ENCODE measurements around the gene FBLIM1. TPM values are rescaled to one million over a fixed set of nuclear protein-coding genes. Genes with fewer than 3 reads are reported as not detected.

Gene FBLIM1
- total RNA-seq, 2 experiments from 2014 or later: not detected

DNA sequence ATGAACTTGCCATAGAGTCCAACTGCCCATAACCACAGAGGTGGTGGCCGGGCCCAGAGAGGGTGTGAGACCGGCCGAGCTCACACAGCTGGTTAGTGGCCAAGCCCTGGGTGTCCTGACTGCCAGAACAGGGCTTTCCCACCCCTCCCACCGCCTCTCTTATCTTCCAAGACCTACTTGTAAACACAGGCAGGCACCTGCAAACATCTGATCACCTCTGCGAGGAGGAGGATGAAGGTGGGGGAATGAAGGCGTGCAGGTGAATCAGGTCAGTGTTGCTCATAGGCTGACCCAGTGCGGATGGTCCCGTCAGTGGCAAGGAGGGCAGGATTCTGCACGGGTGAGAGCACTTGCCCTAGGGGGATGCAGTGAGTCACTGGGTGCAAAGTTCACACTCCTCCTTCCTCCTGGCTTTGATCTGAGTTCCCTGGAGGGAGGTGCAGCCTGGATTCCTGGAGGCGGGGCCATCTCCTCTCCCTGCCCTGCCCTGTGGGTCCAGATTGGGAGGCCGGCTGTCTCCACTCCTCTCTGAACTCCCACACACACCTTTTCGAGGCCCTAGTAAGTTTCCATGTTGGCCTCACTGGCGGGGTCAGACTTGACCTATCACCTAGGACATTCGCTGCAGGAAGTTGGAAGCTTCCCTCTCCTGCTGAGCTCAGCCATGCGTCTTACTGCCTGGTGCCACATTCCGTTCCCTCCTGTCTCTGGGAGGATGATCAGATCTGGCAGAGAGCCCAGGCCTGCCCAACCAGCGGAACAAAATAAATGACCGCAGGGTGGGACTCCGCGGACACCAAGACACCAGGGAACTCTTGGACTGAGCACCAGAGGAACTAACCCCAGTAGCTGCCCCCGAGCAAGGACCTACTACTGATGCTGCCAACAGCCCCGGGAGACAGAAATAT lies 41.6 kb downstream of the FBLIM1 start:
- ChIA-PET POLR2A (no interaction called here), CTCF (ENCODE audit: unreplicated experiment) (no interaction called here)
- no peaks in the 10 kb centered on the region for H3K4me1 ChIP-seq (ENCODE audit: insufficient read depth, low read length, poor library complexity, severe bottlenecking)
- TF ChIP-seq CTCF (conservative IDR thresholded peaks at IDR 0.05; ENCODE audit: low read length) (no peak), EZH2phosphoT487 (IDR thresholded peaks at IDR 0.05; ENCODE audit: borderline replicate concordance, low read depth, low read length) (no peak)
- no TSS peak for BruUV-seq (replicated peaks)
- intact Hi-C loops (cut with micrococcal nuclease; ENCODE audit: unreplicated experiment): loop anchor here (5.0 kb wide), 1 partner anchor 207 kb away; no protein-coding TSS in a partner anchor
- no peak overlapping the region for H3K27ac ChIP-seq (ENCODE audit: low read depth, low read length, poor library complexity, severe bottlenecking)
- H3K36me3 ChIP-seq (ENCODE audit: insufficient read depth, low read length): no peaks in the 10 kb centered on the region
- DNase-seq (ENCODE audit: low spot score): no peak
- no peaks in the 10 kb centered on the region for H3K9me3 ChIP-seq (ENCODE audit: low read length)
- H3K4me2 ChIP-seq (ENCODE audit: low read length): no peak overlapping the region
- H4K20me1 ChIP-seq (ENCODE audit: insufficient read depth, low read length): no peaks in the 10 kb centered on the region
- no peaks in the 10 kb centered on the region for H3K9me2 ChIP-seq (ENCODE audit: insufficient read depth, low read length)
- no peak overlapping the region for H2AFZ ChIP-seq (ENCODE audit: low read length)
- no peaks in the 10 kb centered on the region for H3K79me2 ChIP-seq (ENCODE audit: insufficient read depth, low read depth, low read length)
- no peak overlapping the region for H3K4me3 ChIP-seq (ENCODE audit: low read depth, low read length, poor library complexity, severe bottlenecking)

GRCh38 chr1:15802234-15802965 lies 43.8 kb downstream of the FBLIM1 start:
- H3K4me1 ChIP-seq (ENCODE audit: insufficient read depth, low read length, poor library complexity, severe bottlenecking): no peaks in the 10 kb centered on the region
- intact Hi-C loops (cut with micrococcal nuclease; ENCODE audit: unreplicated experiment): loop anchor here (5.0 kb wide), 1 partner anchor 205 kb away; no protein-coding TSS in a partner anchor
- no peak overlapping the region for H3K27ac ChIP-seq (ENCODE audit: low read depth, low read length, poor library complexity, severe bottlenecking)
- no peak for DNase-seq (ENCODE audit: low spot score)
- POLR2A ChIA-PET: interaction anchor here (0.7 kb wide), 1 partner anchor 267 kb away, joined by 3 read pairs; no protein-coding TSS in a partner anchor
- no peak overlapping the region for H3K4me2 ChIP-seq (ENCODE audit: low read length)
- no peaks in the 10 kb centered on the region for H3K9me2 ChIP-seq (ENCODE audit: insufficient read depth, low read length)
- CTCF ChIA-PET (ENCODE audit: unreplicated experiment): interaction anchor here (0.5 kb wide), 1 partner anchor 23 kb away, joined by 5 read pairs; no protein-coding TSS in a partner anchor
- H3K79me2 ChIP-seq (ENCODE audit: insufficient read depth, low read depth, low read length): no peaks in the 10 kb centered on the region
- H3K4me3 ChIP-seq (ENCODE audit: low read depth, low read length, poor library complexity, severe bottlenecking): no peak overlapping the region
- TF ChIP-seq EZH2phosphoT487 (IDR thresholded peaks at IDR 0.05; ENCODE audit: borderline replicate concordance, low read depth, low read length): no peak
- no peak for TF ChIP-seq CTCF (conservative IDR thresholded peaks at IDR 0.05; ENCODE audit: low read length)
- no TSS peak for BruUV-seq (replicated peaks)
- no peaks in the 10 kb centered on the region for H3K36me3 ChIP-seq (ENCODE audit: insufficient read depth, low read length)
- H3K9me3 ChIP-seq (ENCODE audit: low read length): no peaks in the 10 kb centered on the region
- H4K20me1 ChIP-seq (ENCODE audit: insufficient read depth, low read length): no peaks in the 10 kb centered on the region
- H2AFZ ChIP-seq (ENCODE audit: low read length): no peak overlapping the region

Measured in OCI-LY7 (cell line).